ENCODE measurements around the gene CCDC89. TPM values are rescaled to one million over a fixed set of nuclear protein-coding genes. Genes with fewer than 3 reads are reported as not detected.

Gene CCDC89
- total and polyA plus RNA-seq, 2 donors (not counting 3 experiments of a cell fraction or from before 2014, with no cell fraction given) = not detected

- DNase-seq (ENCODE audit: low read depth, low spot score) (peak; percentile 66), FAIRE-seq (peak; percentile 63)
- H3K9ac ChIP-seq (replicated peaks; ENCODE audit: extremely low read depth, insufficient read depth, low read length) = no peak overlapping the region
- H3K9me3 ChIP-seq (replicated peaks; ENCODE audit: control insufficient read depth, insufficient read depth, low read length) = no peaks in the 10 kb centered on the region
- no TSS peak for BruUV-seq (replicated peaks)
- no peak for TF ChIP-seq MYC (IDR thresholded peaks at IDR 0.05; ENCODE audit: low read depth, low read length)
- TF ChIP-seq, protein P1, sequence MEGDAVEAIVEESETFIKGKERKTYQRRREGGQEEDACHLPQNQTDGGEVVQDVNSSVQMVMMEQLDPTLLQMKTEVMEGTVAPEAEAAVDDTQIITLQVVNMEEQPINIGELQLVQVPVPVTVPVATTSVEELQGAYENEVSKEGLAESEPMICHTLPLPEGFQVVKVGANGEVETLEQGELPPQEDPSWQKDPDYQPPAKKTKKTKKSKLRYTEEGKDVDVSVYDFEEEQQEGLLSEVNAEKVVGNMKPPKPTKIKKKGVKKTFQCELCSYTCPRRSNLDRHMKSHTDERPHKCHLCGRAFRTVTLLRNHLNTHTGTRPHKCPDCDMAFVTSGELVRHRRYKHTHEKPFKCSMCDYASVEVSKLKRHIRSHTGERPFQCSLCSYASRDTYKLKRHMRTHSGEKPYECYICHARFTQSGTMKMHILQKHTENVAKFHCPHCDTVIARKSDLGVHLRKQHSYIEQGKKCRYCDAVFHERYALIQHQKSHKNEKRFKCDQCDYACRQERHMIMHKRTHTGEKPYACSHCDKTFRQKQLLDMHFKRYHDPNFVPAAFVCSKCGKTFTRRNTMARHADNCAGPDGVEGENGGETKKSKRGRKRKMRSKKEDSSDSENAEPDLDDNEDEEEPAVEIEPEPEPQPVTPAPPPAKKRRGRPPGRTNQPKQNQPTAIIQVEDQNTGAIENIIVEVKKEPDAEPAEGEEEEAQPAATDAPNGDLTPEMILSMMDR (IDR thresholded peaks at IDR 0.05; ENCODE audit: extremely low read depth in 1 of 2, insufficient read depth in 1 of 2, low read depth in 1 of 2, low read length in 2 of 2) = peak; percentile 29 to 43
- H3K9me1 ChIP-seq (replicated peaks; ENCODE audit: control insufficient read depth, extremely low read depth, insufficient read depth, low read length) = no peaks in the 10 kb centered on the region
- no peaks in the 10 kb centered on the region for H3K79me2 ChIP-seq (ENCODE audit: control insufficient read depth, insufficient read depth, low read length)
- no peaks in the 10 kb centered on the region for H3K36me3 ChIP-seq (ENCODE audit: control insufficient read depth in 2 of 2, extremely low read depth in 1 of 2, insufficient read depth in 2 of 2, low read length in 2 of 2)
- no peak overlapping the region for H3K4me3 ChIP-seq (replicated peaks in 1 of 3; ENCODE audit: insufficient read depth in 1 of 3, low read depth in 1 of 3, low read length in 3 of 3)
- dilution Hi-C loops (cut with MboI; ENCODE audit: extremely low pct_ligation_motif_present, low sequenced_read_pairs) = no loop called here
- no peaks in the 10 kb centered on the region for H3K4me1 ChIP-seq (ENCODE audit: control insufficient read depth, extremely low read depth, insufficient read depth, low read length)
- H4K20me1 ChIP-seq (replicated peaks; ENCODE audit: control insufficient read depth, extremely low read depth, insufficient read depth, low read length) = no peaks in the 10 kb centered on the region
- ChIA-PET CTCF (interaction anchor here (0.7 to 5.4 kb wide), 16 partner anchors 9 to 170 kb away, joined by 3 to 29 read pairs (median 4); partner anchors contain the start of gene CCDC83), POLR2A (no interaction called here)
- H2AFZ ChIP-seq (ENCODE audit: low read depth, low read length) = no peak overlapping the region
- intact Hi-C loops (cut with micrococcal nuclease) = loop anchor here (1.0 to 10.0 kb wide), 4 partner anchors 117 to 250 kb away; partner anchors contain the start of gene SYTL2
- H3K4me2 ChIP-seq (ENCODE audit: insufficient read depth, low read length) = no peak overlapping the region
- H3K27me3 ChIP-seq (ENCODE audit: control insufficient read depth in 2 of 2, insufficient read depth in 2 of 2, low read length in 2 of 2) = peaks cover 8 to 10% of the 10 kb centered on the region in 2 experiments
- no peak overlapping the region for H3K27ac ChIP-seq (ENCODE audit: insufficient read depth, low read depth, low read length)
Measured at GRCh38 chr11:85694385-85694980, 8.5 kb upstream of the CCDC89 start.

- CTCF ChIA-PET = interaction anchor here (0.7 to 2.2 kb wide), 6 partner anchors 8 to 122 kb away, joined by 3 to 12 read pairs (median 3); no protein-coding TSS in a partner anchor
Measured at GRCh38 chr11:85685125-85685819, 723 bp downstream of the CCDC89 start.

More at GRCh38 chr11:85685125-85685819, 723 bp downstream of the CCDC89 start:
- FAIRE-seq (no peak), DNase-seq (ENCODE audit: low read depth, low spot score) (no peak)
- H3K9ac ChIP-seq (replicated peaks; ENCODE audit: extremely low read depth, insufficient read depth, low read length) = no peak overlapping the region
- no peak overlapping the region for H3K27ac ChIP-seq (ENCODE audit: insufficient read depth, low read depth, low read length)
- peaks cover 2 to 12% of the 10 kb centered on the region in 2 experiments for H3K27me3 ChIP-seq (ENCODE audit: control insufficient read depth in 2 of 2, insufficient read depth in 2 of 2, low read length in 2 of 2)
- dilution Hi-C loops (cut with MboI; ENCODE audit: extremely low pct_ligation_motif_present, low sequenced_read_pairs) (no loop called here), intact Hi-C loops (cut with micrococcal nuclease) (no loop called here)
- H3K9me3 ChIP-seq (replicated peaks; ENCODE audit: control insufficient read depth, insufficient read depth, low read length) = no peaks in the 10 kb centered on the region
- no peaks in the 10 kb centered on the region for H3K79me2 ChIP-seq (ENCODE audit: control insufficient read depth, insufficient read depth, low read length)
- BruUV-seq (replicated peaks) = no TSS peak
- H3K4me2 ChIP-seq (ENCODE audit: insufficient read depth, low read length) = no peak overlapping the region
- POLR2A ChIA-PET = no interaction called here
- H3K4me1 ChIP-seq (ENCODE audit: control insufficient read depth, extremely low read depth, insufficient read depth, low read length) = peaks cover 4% of the 10 kb centered on the region
- no peaks in the 10 kb centered on the region for H3K36me3 ChIP-seq (ENCODE audit: control insufficient read depth in 2 of 2, extremely low read depth in 1 of 2, insufficient read depth in 2 of 2, low read length in 2 of 2)
- no peak overlapping the region for H2AFZ ChIP-seq (ENCODE audit: low read depth, low read length)
- TF ChIP-seq MAX (IDR thresholded peaks at IDR 0.05; ENCODE audit: insufficient read depth, insufficient read length) (no peak), MYC (IDR thresholded peaks at IDR 0.05; ENCODE audit: low read depth, low read length) (no peak), GATA2 (IDR thresholded peaks at IDR 0.05; ENCODE audit: insufficient read depth, insufficient read length, low read depth, low read length) (no peak), FOS (IDR thresholded peaks at IDR 0.05; ENCODE audit: borderline replicate concordance, insufficient read depth, low read length) (no peak), JUN (IDR thresholded peaks at IDR 0.05; ENCODE audit: borderline replicate concordance, insufficient read depth, insufficient read length, low read depth) (no peak), EZH2 (IDR thresholded peaks at IDR 0.05; ENCODE audit: borderline replicate concordance, low read depth, low read length, severe bottlenecking) (no peak), POLR2AphosphoS5 (IDR thresholded peaks at IDR 0.05; ENCODE audit: insufficient read depth, low read depth, low read length) (no peak), POLR2A (IDR thresholded peaks at IDR 0.05; ENCODE audit: low read depth, low read length) (no peak)
- TF ChIP-seq, protein P1 (IDR thresholded peaks at IDR 0.05; ENCODE audit: extremely low read depth in 1 of 2, insufficient read depth in 1 of 2, low read depth in 1 of 2, low read length in 2 of 2) = no peak
- H4K20me1 ChIP-seq (replicated peaks; ENCODE audit: control insufficient read depth, extremely low read depth, insufficient read depth, low read length) = no peaks in the 10 kb centered on the region
- no peak overlapping the region for H3K4me3 ChIP-seq (replicated peaks in 1 of 3; ENCODE audit: insufficient read depth in 1 of 3, low read depth in 1 of 3, low read length in 3 of 3)
- no peaks in the 10 kb centered on the region for H3K9me1 ChIP-seq (replicated peaks; ENCODE audit: control insufficient read depth, extremely low read depth, insufficient read depth, low read length)

All from endothelial cell of umbilical vein (primary cell).